Measurements from ENCODE around the gene RNASE12. TPM values are rescaled to one million over a fixed set of nuclear protein-coding genes. Genes with fewer than 3 reads are reported as not detected.

The RNASE12 gene
- total and polyA plus RNA-seq, 7 donors, result not detected

- H3K27ac ChIP-seq, result peak overlapping the region; percentile 74 to 81 (median 79)
- H3K4me1 ChIP-seq, result peaks cover 3 to 21% (median 13%) of the 10 kb centered on the region in 4 donors
- H3K36me3 ChIP-seq, result no peaks in the 10 kb centered on the region
- H3K9me3 ChIP-seq, result no peaks in the 10 kb centered on the region
- H3K4me3 ChIP-seq, result peak overlapping the region; percentile 78 to 85 (median 83)
- peak in 2 of 4 donors; percentile 5 to 6 for TF ChIP-seq POLR2AphosphoS5 (IDR thresholded peaks at IDR 0.05)
- no peak for TF ChIP-seq POLR2A (IDR thresholded peaks at IDR 0.05)
- TF ChIP-seq CTCF (IDR thresholded peaks at IDR 0.05), result no peak
- 2 to 3% methylated on average over 27 of the region's 27 CpGs for WGBS, 2 donors
- peak; percentile 91 for DNase-seq
- no peaks in the 10 kb centered on the region for H3K27me3 ChIP-seq
- intact Hi-C loops (cut with DNase I), result loop anchor here (2.0 to 10.0 kb wide), 3 partner anchors 268 to 485 kb away; partner anchors contain the start of genes PARP2 and ZNF219
Observed at GRCh38 chr14:20610002-20610765, 19.0 kb upstream of the RNASE12 start.

DNA sequence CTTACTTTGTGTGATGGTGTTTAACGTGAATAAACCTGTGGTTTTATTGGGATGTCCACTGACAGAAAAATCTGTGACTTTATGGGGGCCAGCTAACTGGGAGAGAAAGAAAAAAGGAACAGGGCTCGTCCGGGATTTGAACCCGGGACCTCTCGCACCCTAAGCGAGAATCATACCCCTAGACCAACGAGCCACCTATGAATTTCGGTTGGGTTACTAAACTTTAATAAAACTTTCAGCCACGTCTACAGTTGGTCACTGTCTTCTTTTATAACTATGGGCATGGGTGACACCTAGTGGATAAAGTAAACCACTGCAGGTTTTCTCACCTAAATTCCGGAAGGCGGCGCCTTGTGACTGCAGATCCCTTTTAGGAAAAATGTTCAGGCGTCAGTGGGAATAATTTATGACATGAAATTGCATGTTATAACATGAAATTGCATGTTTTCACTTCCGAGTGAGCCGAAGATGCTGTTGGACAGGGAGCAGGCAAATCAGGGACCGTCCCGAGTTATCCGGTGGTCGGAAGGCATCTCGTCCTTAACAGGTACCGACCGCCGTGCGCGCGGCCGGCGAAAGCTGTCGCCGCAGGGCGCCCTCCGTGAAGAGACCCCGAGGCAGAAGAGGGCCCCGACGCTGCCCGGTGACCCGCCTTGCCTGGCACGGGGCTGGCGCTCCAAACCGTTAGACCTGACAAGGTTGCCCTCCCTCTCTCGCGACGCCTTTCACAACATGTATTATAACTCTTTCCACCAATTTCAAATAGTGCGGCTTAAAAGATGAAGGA, 18.2 kb upstream of the RNASE12 start:
- peak overlapping the region; percentile 78 to 85 (median 83) for H3K4me3 ChIP-seq
- TF ChIP-seq EP300 (IDR thresholded peaks at IDR 0.05) (no peak), CTCF (IDR thresholded peaks at IDR 0.05) (peak; percentile 89 to 98 (median 92))
- DNase-seq, result peak; percentile 86
- no peaks in the 10 kb centered on the region for H3K27me3 ChIP-seq
- intact Hi-C loops (cut with DNase I), result loop anchor here (2.0 to 10.0 kb wide), 5 partner anchors 79 to 485 kb away; partner anchors contain the start of genes PARP2, TEP1 and ZNF219
- peaks cover 3 to 16% (median 10%) of the 10 kb centered on the region in 4 donors for H3K4me1 ChIP-seq
- H3K9me3 ChIP-seq, result no peaks in the 10 kb centered on the region
- H3K36me3 ChIP-seq, result no peaks in the 10 kb centered on the region
- WGBS, 2 donors, result 0% methylated on average over 44 of the region's 44 CpGs
- H3K27ac ChIP-seq, result peak overlapping the region; percentile 74 to 81 (median 79)

GRCh38 chr14:20608383-20609110, 17.4 kb upstream of the RNASE12 start:
- 72 to 77% methylated on average over 7 of the region's 7 CpGs for WGBS, 2 donors
- no peak for DNase-seq
- TF ChIP-seq POLR2AphosphoS5 (IDR thresholded peaks at IDR 0.05) (no peak), POLR2A (IDR thresholded peaks at IDR 0.05) (no peak), EP300 (IDR thresholded peaks at IDR 0.05) (no peak), CTCF (IDR thresholded peaks at IDR 0.05) (no peak)
- intact Hi-C loops (cut with DNase I), result loop anchor here (2.0 kb wide), 2 partner anchors 78 to 196 kb away; partner anchors contain the start of gene TEP1
- Histone ChIP-seq H3K36me3 (no peaks in the 10 kb centered on the region), H3K4me1 (peaks cover 0 to 15% (median 7%) of the 10 kb centered on the region in 4 donors), H3K9me3 (no peaks in the 10 kb centered on the region), H3K27ac (peak overlapping the region in 2 of 4 donors; percentile 78 to 80), H3K27me3 (no peaks in the 10 kb centered on the region), H3K4me3 (no peak overlapping the region)

DNA sequence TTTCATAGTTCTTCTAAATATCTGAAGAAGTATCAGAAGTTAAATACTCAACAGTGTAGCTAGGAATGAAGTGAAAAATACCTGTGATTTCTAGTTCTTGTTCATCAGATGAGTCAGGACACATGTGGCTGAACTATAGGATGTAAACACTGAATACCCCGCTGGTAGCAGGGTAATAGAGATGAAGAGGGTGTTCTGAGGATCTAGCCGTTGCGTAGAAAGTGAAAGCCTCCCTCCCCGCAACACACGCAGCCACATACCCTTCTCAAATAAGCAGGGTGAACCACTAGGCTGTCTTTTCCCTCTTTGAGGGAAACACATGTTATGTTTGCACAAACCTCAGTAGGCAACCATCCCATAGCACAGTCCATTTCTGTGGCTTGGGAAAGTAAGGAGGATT, 16.4 kb upstream of the RNASE12 start:
- Histone ChIP-seq H3K4me1 (peaks cover 0 to 11% (median 4%) of the 10 kb centered on the region in 4 donors), H3K9me3 (no peaks in the 10 kb centered on the region), H3K36me3 (no peaks in the 10 kb centered on the region), H3K27ac (no peak overlapping the region), H3K4me3 (no peak overlapping the region), H3K27me3 (no peaks in the 10 kb centered on the region)
- TF ChIP-seq CTCF (IDR thresholded peaks at IDR 0.05), result no peak
- 76 to 79% methylated on average over 5 of the region's 5 CpGs for WGBS, 2 donors
- no peak for DNase-seq
- intact Hi-C loops (cut with DNase I), result loop anchor here (2.0 kb wide), 2 partner anchors 77 to 195 kb away; partner anchors contain the start of gene TEP1

Data from sigmoid colon (tissue), 7 donors.